K562 (cell line): Measurements from ENCODE around the gene MAD1L1.

ENCODE experiments used
- ATF3 ChIP-seq, 2 experiments: fragments of 450-650 bp in 1 of 2; sonication (generic) in 1 of 2; formaldehyde crosslinking in 1 of 2; IDR thresholded peaks in 1 of 2; conservative IDR thresholded peaks in 1 of 2; 2 replicates each; pipeline versions ENCODE4 v1.6.1 to v1.8.1; 2016 to 2023; ENCODE audit warnings: mild to moderate bottlenecking in 2 of 2, moderate library complexity in 2 of 2, inconsistent platforms in 1 of 2, missing genetic modification reagents in 1 of 2
- CTCF ChIP-seq, 3 experiments: IDR thresholded peaks in 2 of 3; conservative IDR thresholded peaks in 1 of 3; 2 replicates each; pipeline ENCODE4 v1.5.1; 2011 to 2012; ENCODE audit warnings: low read length in 3 of 3, mild to moderate bottlenecking in 3 of 3, control low read depth in 2 of 3, improper control_type of control experiment in 1 of 3, inconsistent platforms in 1 of 3, low read depth in 1 of 3, mixed read lengths in 1 of 3, moderate library complexity in 1 of 3; ENCODE audit not compliant: insufficient read depth in 2 of 3
- E2F5 ChIP-seq: sonication (generic); formaldehyde crosslinking; IDR thresholded peaks from 2 replicates; pipeline ENCODE4 v1.8.0; 2022; ENCODE audit warnings: mild to moderate bottlenecking, missing genetic modification reagents
- ERF ChIP-seq: fragments of 450-650 bp; formaldehyde crosslinking; IDR thresholded peaks from 2 replicates; pipeline ENCODE4 v1.4.0; 2020; ENCODE audit warnings: mild to moderate bottlenecking, mixed read lengths
- IRF1 ChIP-seq: sonication (generic); formaldehyde crosslinking; IDR thresholded peaks from 2 replicates; pipeline ENCODE4 v1.8.0; 2022; ENCODE audit warnings: missing genetic modification reagents, mild to moderate bottlenecking, borderline replicate concordance
- KLF16 ChIP-seq: IDR thresholded peaks from 2 replicates; pipeline ENCODE4 v1.6.1; 2016; ENCODE audit warnings: antibody characterized with exemption
- RFX1 ChIP-seq: fragments of 450-650 bp; IDR thresholded peaks from 2 replicates; pipeline ENCODE4 v1.6.1; 2016; ENCODE audit warnings: mild to moderate bottlenecking, moderate library complexity
- SIN3B ChIP-seq: fragments of 450-650 bp; IDR thresholded peaks from 2 replicates; pipeline ENCODE4 v1.6.1; 2017; ENCODE audit warnings: low read depth, mild to moderate bottlenecking, moderate library complexity
- SMAD3 ChIP-seq: fragments of 450-650 bp; formaldehyde crosslinking; conservative IDR thresholded peaks from 2 replicates; pipeline ENCODE4 v1.4.0; 2020; ENCODE audit warnings: mild to moderate bottlenecking
- TCF7L2 ChIP-seq: fragments of 150-350 bp; IDR thresholded peaks from 2 replicates; pipeline ENCODE4 v1.6.1; 2016; ENCODE audit warnings: low read depth, mild to moderate bottlenecking, low read length, moderate library complexity
- USF1 ChIP-seq: sonication (generic); formaldehyde crosslinking; IDR thresholded peaks from 2 replicates; pipeline ENCODE4 v1.9.0; 2022; ENCODE audit warnings: mild to moderate bottlenecking, missing genetic modification reagents
- ZNF175 ChIP-seq: fragments of 200-800 bp; sonication (Bioruptor generic); IDR thresholded peaks from 2 replicates; pipeline ENCODE4 v1.6.1; 2016; ENCODE audit warnings: low read depth, mild to moderate bottlenecking, missing genetic modification characterization, missing compliant biosample characterization
- ZNF282 ChIP-seq: sonication (generic); formaldehyde crosslinking; IDR thresholded peaks from 2 replicates; pipeline ENCODE4 v1.8.1; 2023; ENCODE audit warnings: missing genetic modification reagents

- TF ChIP-seq E2F5: no peak
- no peak for TF ChIP-seq ERF (CRISPR knock-in tag)
- no peak for TF ChIP-seq CTCF (IDR thresholded peaks at IDR 0.05 in 2 of 3, conservative IDR thresholded peaks at IDR 0.05 in 1 of 3; ENCODE audit: insufficient read depth in 2 of 3, low read depth in 1 of 3, low read length in 3 of 3)
- TF ChIP-seq TCF7L2: no peak
- no peak for TF ChIP-seq ZNF175
- no peak for TF ChIP-seq ZNF282
- no peak for TF ChIP-seq KLF16
- TF ChIP-seq USF1 (CRISPR knock-in tag): no peak
- TF ChIP-seq SMAD3 (CRISPR knock-in tag): no peak
- no peak for TF ChIP-seq IRF1
- no peak for TF ChIP-seq ATF3 (IDR thresholded peaks at IDR 0.05)
- TF ChIP-seq ATF3 (CRISPR knock-in tag; conservative IDR thresholded peaks at IDR 0.05): no peak
- no peak for TF ChIP-seq RFX1
- TF ChIP-seq SIN3B: no peak
Observed at GRCh38 chr7:2074691-2075090, 158.1 kb downstream of the MAD1L1 start.
